ENCODE data around the gene KIF5C. TPM values are rescaled to one million over a fixed set of nuclear protein-coding genes. Genes with fewer than 3 reads are reported as not detected.

KIF5C gene
- total RNA-seq, 1 donor from 2014 or later: 6.2 TPM

DNA sequence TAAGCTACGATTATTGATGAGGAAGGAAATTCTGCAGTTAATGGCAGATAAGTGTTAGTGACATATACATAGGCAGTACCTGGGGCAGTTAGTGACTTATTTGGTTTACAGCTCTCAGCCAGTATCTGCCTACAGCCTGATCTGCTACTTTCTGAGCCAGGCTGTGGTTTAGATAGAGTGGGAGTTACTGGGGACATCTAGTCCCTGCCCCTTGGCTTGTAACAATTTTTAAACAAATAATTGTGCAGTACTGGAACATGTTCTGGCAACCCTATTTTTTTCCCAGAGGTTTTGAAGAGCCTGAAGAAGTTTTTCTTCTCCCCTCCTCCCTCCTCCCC lies 2.3 kb downstream of the KIF5C start:
- DNase-seq (ENCODE audit: low spot score in 2 of 2): no peak
- TF ChIP-seq, protein P1, sequence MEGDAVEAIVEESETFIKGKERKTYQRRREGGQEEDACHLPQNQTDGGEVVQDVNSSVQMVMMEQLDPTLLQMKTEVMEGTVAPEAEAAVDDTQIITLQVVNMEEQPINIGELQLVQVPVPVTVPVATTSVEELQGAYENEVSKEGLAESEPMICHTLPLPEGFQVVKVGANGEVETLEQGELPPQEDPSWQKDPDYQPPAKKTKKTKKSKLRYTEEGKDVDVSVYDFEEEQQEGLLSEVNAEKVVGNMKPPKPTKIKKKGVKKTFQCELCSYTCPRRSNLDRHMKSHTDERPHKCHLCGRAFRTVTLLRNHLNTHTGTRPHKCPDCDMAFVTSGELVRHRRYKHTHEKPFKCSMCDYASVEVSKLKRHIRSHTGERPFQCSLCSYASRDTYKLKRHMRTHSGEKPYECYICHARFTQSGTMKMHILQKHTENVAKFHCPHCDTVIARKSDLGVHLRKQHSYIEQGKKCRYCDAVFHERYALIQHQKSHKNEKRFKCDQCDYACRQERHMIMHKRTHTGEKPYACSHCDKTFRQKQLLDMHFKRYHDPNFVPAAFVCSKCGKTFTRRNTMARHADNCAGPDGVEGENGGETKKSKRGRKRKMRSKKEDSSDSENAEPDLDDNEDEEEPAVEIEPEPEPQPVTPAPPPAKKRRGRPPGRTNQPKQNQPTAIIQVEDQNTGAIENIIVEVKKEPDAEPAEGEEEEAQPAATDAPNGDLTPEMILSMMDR (IDR thresholded peaks at IDR 0.05): no peak
- Histone ChIP-seq H3K36me3 (no peaks in the 10 kb centered on the region), H3K9me3 (no peaks in the 10 kb centered on the region), H3K4me1 (peaks cover 2 to 14% of the 10 kb centered on the region in 2 donors), H3K27ac (no peak overlapping the region), H3K27me3 (peaks cover 3% of the 10 kb centered on the region), H3K4me3 (no peak overlapping the region)
- intact Hi-C loops (cut with DNase I): no loop called here

DNA sequence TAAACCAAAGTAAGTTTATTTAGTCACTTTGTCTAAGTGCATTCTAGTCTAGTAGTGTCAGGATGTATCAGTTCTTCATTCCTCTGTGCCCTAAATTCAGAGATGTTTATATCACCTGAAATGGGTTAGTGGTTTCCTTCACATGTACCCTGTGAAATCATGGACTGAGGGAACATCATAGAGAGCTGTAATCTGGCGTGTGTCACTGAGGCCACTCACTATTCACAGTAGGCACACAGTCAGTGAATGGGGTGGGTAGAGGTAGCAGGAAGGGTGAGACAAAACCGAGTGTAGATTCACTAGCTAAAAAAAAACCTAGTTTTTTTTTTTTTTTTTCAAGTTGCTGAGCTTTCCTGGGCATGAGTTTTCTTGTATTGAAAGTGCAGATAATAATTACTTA lies 5.6 kb downstream of the KIF5C start:
- TF ChIP-seq, protein P1 (IDR thresholded peaks at IDR 0.05): no peak
- H3K27me3 ChIP-seq: no peaks in the 10 kb centered on the region
- H3K9me3 ChIP-seq: no peaks in the 10 kb centered on the region
- no peaks in the 10 kb centered on the region for H3K36me3 ChIP-seq
- H3K4me3 ChIP-seq: no peak overlapping the region
- peaks cover 0 to 11% of the 10 kb centered on the region in 2 donors for H3K4me1 ChIP-seq
- intact Hi-C loops (cut with DNase I): no loop called here
- no peak overlapping the region for H3K27ac ChIP-seq
- no peak for DNase-seq (ENCODE audit: low spot score in 2 of 2)

DNA sequence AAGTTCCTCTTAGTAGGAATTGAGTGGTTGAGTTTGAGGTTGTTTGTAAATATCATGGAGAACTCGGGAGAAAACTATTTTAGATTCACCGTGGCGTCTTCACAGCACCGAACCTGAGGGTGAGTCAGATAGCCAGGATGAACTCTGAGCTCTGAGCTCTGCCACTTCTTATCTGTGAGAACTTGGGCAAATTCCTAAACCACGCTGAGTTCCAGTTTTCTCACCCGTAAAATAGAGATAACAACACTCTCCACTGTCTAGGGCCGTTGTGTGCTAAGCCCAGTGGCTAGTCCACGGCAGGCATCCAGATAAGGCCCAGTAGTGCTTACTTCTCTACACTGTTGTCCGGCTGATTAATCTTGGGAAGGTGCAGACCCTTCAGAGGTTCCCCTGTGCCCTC lies 7.0 kb downstream of the KIF5C start:
- no peak for DNase-seq (ENCODE audit: low spot score in 2 of 2)
- Histone ChIP-seq H3K27me3 (no peaks in the 10 kb centered on the region), H3K27ac (no peak overlapping the region), H3K36me3 (no peaks in the 10 kb centered on the region), H3K9me3 (no peaks in the 10 kb centered on the region), H3K4me3 (no peak overlapping the region), H3K4me1 (no peaks in the 10 kb centered on the region)
- intact Hi-C loops (cut with DNase I): no loop called here
- TF ChIP-seq, protein P1 (IDR thresholded peaks at IDR 0.05): no peak

DNA sequence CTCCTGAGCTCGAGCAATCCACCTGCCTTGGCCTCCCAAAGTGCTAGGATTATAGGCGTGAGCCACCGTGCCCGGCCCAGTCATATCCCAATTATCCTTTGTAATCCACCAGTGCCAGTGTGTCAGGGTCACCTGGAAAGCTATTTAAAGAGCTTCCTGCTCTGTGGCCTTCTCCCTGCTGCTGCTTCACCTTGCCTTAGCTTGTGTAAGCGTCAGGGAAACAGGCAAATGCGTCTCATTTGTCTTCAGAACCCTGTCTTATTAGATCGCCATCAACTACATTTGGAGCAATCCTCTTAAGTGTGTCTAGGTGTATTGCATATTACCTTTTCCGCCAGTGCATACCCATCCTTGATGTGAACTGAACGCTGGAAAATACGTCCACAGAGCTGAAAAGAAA lies 10.2 kb downstream of the KIF5C start:
- intact Hi-C loops (cut with DNase I): no loop called here
- Histone ChIP-seq H3K27me3 (peaks cover 3% of the 10 kb centered on the region), H3K27ac (no peak overlapping the region), H3K4me3 (no peak overlapping the region), H3K4me1 (peaks cover 6 to 7% of the 10 kb centered on the region in 2 donors), H3K9me3 (no peaks in the 10 kb centered on the region), H3K36me3 (no peaks in the 10 kb centered on the region)
- no peak for DNase-seq (ENCODE audit: low spot score in 2 of 2)
- TF ChIP-seq, protein P1 (IDR thresholded peaks at IDR 0.05): no peak

DNA sequence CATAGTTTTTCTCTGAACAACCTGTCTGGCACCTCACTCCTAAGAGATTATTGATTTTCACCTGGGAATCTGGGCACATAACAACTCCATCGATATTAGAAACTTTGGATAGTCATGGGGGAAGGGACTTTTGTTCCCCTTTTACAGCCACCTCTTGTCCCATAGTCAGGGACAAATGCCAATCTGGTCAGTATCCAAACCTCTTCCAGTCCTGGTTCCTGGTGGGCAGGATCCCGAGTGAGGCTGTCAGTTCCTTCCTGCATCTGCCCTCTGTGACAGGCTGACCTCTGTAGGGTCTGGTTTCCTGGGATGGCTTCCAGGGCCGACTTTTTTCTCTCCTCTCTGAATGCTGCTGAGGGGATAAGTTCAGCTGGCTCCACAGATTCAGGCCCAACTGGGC lies 11.0 kb downstream of the KIF5C start:
- TF ChIP-seq, protein P1 (IDR thresholded peaks at IDR 0.05): no peak
- no peak overlapping the region for H3K27ac ChIP-seq
- intact Hi-C loops (cut with DNase I): no loop called here
- H3K9me3 ChIP-seq: no peaks in the 10 kb centered on the region
- H3K36me3 ChIP-seq: no peaks in the 10 kb centered on the region
- H3K27me3 ChIP-seq: peaks cover 3% of the 10 kb centered on the region
- peaks cover 6 to 7% of the 10 kb centered on the region in 2 donors for H3K4me1 ChIP-seq
- H3K4me3 ChIP-seq: no peak overlapping the region
- DNase-seq (ENCODE audit: low spot score in 2 of 2): no peak

DNA sequence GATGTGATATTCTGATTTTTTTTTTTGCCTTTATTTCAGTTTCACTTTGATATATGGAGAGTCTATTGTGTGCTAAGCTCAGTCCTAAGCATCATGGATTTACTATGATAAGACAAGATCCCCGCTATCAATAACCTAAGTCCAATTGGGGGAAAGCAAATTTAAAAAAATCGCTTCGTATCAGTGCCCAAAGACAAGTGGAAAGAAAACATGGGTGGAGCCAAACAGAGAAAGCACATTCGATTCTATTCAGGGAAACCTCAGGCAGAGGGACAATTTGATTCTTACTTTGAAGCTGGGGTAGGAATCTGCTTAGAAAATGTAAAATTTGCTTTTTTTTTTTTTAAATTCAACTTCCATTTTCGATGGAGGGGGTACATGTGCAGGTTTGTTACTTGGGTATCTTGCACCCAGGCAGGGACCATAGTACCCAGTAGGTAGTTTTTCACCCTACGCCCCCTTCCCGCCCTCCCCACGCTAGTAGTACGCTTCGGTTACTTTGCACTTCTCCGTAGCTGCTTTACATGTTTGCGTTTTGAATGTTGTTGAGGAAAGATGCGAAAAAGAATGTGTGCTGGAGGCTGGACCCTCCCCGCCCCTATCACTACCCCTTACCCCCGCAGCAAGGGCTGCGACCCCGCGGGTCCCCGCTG lies 12.4 kb downstream of the KIF5C start:
- Histone ChIP-seq H3K36me3 (no peaks in the 10 kb centered on the region), H3K4me1 (peaks cover 6 to 7% of the 10 kb centered on the region in 2 donors), H3K27ac (no peak overlapping the region), H3K9me3 (peaks cover 0 to 4% of the 10 kb centered on the region in 2 donors), H3K4me3 (peak overlapping the region; percentile 49 to 65), H3K27me3 (peaks cover 3% of the 10 kb centered on the region)
- intact Hi-C loops (cut with DNase I): no loop called here
- TF ChIP-seq, protein P1 (IDR thresholded peaks at IDR 0.05): no peak
- no peak for DNase-seq (ENCODE audit: low spot score in 2 of 2)
